GM18517 (cell line): Measurements from ENCODE around the gene CPNE5.

Source experiments
- ATAC-seq: cut with Tn5 transposase; IDR thresholded peaks from one replicate; pipeline ENCODE4 v1.9.1; 2021; ENCODE audit warnings: mild to moderate bottlenecking, moderate library complexity; ENCODE audit not compliant: unreplicated experiment

Gene CPNE5

DNA sequence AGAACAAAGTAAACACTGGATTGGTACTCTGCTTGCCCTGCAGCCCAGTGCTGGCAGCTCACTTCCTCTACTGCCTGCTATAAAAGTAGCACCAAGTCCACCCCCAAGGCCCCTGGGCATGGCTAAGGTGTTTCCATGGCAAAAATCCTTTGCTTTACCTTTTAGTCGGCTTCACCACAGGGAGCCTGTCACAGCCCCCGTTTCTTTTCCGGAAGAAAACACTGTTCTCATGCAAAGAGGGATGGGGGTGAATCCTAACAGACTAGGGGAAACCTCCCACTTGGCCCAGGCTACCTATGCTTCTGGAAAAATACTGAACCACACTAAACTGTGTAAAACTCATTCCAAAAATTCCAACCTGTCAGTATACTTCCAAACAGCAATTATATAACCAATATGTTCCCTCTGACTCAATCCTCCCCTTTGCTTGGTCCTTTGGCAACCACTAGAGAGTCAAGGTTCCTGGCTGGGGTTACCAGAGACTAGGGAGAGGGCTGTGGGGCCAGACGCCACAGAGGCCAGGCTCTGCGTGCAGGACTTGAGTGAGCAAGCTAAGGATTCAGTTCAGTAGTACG, 19.2 kb upstream of the CPNE5 start:
- ATAC-seq: no peak

DNA sequence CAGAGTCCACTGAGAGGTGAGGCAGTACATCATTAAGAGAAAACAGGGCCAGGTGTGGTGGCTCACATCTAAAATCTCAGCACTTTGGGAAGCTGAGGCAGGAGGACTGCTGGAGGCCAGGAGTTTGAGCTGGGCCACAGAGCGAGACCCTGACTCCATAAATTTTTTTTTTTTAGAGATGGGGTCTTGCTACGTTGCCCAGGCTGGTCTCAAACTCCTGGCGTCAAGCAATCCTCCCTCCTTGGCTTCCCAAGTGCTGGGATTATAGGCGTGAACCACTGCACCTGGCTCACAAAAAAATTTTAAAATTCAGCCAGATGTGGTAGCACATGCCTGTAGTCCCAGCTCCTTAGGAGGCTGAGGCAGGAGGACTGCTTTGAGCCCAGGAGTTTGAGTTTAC, 18.1 kb upstream of the CPNE5 start:
- no peak for ATAC-seq

DNA sequence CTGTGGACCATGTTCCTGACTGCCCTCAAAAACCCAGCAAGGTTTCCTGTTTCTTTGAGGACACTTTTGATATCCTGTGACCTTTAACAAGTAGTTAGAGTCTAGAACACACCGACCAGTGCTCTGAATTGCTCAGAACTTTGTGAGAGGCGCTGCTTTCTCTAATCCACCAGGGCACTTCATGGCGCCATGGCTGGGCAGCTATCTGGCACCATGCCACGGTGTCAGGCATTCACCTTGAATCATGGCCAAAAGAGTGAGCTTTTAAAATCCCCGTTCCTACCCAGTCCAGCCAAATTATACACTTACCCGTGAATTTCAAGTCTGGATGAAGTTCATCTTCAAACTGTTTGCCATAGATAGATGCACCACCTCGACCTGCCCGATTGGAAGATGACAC, 17.0 kb upstream of the CPNE5 start:
- ATAC-seq: no peak

DNA sequence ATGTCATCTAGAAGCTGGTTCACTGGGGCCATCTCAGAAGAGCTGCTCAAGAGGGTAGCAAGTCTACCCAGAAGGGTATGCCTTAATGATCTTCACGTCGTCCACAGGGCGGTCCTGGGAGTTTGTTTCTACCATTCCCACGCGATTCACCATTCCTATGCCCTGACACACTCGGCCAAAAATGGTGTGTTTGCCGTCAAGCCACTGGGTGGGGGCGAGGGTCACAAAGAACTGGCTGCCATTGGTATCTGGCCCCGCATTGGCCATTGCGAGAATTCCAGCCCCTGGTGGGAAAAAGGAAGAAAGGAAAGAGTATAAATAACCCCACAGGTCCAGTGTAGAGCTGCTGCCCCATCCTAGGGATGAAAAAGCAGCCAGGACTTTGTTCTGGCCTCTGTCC, 16.5 kb upstream of the CPNE5 start:
- ATAC-seq: no peak

DNA sequence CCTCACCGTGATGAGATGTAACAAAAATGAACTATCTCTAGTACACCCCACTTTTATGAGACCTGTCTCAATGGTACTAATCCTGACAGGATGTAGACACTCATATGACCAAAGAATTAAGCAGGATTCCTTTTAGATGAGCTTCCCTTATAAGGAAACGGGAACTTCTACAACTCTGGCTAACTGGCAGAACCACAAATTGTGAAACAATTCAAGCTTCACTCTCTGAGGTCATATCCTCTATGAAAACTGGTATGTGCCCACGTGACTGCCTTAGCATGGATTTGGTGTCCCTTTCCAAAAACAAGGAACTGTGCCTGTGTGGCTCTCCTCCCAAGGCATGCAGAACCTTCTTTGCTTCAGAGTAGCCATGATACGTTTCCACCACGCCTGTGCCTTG, 14.1 kb upstream of the CPNE5 start:
- ATAC-seq: no peak

DNA sequence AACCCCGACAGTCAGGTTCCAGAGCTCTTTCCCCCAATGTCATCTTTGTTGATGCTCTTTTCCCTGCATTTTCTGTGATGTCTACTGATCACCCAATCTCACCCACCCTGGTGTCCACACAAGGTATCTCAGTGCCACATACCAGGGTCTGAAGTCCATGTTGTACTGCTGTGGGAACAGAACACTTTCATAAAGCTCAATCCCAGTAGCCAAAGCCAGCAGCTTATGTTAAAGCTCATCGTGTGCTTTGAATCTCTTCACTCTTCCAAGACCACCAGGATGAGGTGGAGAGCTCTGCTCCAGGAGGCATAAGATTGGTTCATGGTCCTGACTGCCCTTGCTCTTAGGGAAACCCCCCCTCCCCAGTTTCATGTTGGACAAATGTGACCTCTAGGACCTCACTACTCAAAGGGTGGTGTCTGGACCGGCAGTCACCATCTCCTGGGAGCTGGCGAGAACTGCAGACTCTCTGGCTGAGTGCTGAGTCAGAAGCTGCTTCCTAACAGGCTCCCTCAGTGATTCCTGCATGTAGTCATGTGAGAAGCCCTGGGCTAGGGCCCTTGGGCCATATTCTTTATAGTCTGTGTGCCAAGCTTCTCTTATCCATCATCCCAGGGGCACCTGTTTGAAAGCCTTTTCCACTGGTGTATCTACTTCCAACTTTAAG, 13.4 kb upstream of the CPNE5 start:
- no peak for ATAC-seq

DNA sequence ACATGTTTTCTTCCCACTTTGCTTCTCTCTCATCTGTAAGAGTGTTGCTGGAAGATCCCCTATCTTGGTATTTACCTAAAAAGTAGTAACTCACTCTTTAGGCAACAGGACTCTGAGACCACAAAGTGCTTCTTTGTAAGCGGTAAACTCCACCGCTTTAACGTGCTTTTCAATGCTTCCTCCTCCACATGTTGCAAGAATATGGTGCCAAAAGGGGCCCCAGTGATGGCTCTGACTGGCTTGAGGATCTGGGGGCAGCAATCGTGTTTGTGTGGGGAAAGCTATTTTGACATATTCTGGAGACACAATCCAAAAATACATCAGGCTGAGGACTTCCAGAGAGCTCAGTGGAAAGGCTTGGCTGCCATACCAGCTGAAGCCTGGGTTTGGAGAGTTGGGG, 12.4 kb upstream of the CPNE5 start:
- ATAC-seq: no peak

DNA sequence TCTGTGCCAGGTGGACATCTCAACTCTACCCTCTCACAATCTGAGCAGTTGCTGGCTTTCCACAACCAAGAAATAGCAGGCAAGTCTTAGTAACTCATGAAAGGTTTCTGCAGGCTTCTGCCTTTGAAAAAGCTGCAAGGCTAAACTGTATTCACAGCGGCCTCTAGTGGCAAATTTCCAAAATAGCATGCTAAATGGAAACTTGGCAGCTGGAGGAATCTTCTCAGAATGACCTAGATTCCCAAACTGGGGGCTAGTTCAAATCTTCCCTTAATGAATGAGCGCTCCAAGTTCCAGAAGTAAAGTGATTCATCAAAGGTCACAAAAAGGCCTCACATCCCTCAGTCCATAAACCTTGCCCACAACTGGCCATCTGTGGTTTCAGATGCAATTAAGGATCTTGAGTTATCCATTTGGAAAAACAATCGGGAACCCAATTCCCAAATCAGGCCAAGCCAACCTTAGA, 11.9 kb upstream of the CPNE5 start:
- ATAC-seq: no peak

DNA sequence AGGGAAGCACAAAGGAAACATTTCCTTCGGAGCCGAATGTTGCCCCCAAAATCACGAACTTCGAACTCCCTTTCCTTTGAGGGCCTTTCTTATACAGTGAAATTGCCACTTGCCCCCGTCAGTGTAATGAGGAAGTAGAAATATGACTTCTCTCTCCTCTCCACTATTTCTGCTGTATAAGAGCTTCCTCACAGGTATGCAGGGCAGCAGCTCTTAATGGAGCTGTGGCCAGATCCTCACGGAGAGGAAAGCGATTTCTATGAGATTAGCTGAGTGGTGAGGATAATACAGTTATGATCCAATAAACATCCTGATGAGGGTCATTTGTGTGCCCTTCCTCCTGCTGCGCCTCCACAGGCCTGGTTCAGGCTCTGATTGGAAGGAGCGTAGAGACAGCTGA, 10.8 kb upstream of the CPNE5 start:
- ATAC-seq: no peak

DNA sequence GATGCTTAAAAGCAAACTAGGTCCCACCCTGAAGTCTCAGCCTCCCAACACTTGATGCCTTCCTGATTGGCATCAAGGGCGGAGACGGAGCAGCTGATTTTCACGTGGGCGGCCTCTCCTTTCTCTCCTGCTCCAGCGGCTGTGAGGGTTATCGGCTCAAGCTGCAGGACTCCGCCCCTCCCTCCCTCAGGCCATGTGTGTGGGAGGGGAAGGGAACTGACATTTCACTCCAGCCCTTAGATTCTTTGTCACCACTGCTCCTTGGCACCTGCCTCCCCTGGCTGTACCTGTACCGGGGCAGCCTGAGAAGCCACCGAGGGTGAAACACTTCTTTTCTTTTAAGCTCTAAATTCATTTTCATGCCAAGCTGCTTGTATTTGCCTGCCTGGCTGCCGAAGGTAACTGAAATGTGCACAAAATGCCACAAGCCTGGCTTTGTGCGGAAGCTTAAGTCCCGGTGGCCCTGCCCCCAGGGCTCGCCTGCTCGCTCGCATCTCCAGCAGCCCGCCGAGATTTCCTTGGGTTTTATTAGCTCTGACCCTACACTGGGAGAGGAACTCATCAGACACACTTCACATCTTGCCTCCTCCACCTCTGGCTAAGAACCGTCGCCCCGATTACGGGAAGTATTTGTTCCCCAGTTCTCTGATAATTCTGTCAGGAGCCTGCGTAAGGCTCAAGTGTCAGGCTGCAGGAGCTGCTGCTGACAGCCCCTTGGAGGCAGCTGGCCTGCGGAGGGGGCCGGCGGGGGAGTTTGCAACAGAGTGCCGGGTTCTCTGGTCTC, 9.6 kb upstream of the CPNE5 start:
- no peak for ATAC-seq

DNA sequence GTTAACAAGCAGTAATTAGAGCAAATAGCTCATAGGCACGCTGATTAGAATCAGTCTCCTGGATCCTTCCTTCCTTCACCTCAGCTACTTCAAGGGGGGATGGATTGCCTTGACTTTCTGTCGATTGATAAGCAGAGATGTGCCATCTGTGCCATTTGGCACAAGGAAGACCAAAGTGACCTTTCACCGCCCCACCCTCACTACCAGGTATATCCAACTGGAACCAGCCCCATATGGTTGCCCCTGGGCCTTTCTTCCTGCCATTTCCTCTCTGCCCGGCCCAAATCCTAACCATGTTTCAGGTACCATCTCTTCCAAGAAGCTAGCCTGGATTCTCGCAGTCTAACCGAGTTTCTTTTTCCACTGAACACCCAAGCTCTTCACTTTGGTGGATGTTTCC, 8.7 kb upstream of the CPNE5 start:
- ATAC-seq: no peak

DNA sequence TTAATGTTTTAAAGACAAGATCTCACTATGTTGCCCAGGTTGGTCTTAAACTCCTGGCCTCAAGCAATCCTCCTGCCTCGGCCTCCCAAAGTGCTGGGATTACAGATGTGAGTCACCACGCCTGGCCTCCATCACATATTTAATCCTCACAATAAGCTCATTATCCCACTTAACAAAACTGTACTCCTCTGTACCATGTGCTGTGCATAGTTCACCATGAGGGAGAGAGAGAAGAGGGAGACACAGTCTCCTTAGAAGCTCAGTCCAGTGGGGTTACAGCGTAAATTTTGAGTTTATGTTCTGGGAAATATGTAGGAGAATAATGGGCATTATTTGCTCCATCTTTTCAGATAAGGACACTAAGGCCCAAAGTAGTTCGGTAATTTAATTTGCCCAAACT, 7.9 kb upstream of the CPNE5 start:
- ATAC-seq: no peak

DNA sequence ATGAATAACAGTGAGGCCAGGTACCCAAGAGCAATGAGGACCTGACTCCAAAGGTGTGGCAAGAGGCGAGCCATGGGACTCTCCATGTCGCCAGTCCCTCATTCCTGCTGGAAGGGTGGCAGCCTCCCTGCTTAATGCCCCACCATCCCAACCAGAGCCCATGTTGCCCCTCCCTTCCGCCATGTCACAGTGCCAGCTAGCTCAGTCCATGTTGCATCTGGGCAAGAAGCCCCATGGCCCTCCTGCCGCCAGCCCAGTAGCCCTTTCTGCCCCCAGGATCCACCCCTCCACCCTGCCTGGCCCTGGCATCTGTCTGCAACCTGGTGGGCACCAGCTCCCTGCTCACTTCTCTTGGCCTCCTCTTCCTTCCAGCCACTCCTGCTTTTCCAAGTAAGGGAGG, 6.0 kb upstream of the CPNE5 start:
- ATAC-seq: no peak

DNA sequence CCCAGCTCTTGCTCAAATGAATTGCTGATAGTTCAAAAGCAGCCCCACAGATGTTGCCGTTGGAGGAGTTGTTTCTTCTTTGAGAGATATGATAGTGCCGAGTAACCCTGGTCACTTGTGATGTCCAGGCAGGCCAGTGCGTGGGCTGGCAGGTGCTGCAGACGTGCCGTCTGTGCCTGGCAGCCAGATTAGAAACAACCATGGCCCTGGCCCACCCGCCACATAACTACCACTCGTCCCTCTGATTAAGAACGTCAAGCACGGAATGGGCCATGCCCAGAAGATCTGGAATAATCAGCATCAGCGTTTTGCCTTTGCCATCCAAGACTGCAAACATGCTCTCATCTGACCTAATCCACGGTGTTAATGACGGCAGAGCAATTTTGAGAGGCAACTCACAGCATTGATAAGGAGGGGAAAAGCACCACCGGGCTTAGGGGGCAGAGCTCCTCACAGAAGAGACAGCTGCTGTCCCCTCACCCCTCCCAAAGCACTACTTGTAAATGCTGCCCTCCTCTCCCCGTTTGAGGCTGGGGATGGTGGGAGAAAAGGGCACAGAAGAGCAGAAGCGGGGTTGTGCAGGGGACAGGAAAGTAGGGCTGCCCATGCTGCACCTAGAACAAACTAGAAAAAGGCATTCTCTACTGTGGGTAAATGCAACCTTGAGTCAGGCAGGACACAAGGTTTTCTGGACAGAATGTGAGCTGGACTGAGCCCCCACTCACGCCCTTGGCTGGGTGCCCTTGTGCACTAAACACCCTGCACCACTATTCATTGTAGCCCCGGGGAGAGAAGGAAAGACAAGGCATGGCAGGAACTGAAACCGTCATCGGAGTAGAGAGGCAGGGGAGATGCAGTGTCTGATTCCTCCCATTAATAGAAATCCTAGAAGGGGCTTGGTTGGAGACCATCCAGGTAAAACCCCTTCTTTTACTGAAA, 5.3 kb upstream of the CPNE5 start:
- no peak for ATAC-seq

DNA sequence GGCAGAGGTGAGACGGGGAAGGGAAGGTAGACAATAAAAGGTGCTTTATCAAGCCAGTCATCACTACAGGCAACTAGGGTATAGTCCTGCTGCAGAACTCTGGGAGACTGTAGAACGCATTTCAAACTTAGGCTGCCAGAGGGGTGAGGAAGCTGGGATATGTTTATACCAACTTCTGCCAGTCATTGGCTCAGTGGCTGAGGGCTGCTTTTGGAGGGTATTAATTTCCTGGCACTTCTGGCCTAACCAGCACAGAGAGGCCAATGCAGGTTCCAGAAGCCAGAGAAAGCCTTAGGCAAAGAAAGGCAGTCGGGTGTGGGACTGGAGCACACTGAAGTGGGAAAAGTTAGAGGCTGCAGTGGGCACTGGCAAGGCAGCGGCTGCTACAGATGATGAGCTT, 3.9 kb upstream of the CPNE5 start:
- no peak for ATAC-seq

DNA sequence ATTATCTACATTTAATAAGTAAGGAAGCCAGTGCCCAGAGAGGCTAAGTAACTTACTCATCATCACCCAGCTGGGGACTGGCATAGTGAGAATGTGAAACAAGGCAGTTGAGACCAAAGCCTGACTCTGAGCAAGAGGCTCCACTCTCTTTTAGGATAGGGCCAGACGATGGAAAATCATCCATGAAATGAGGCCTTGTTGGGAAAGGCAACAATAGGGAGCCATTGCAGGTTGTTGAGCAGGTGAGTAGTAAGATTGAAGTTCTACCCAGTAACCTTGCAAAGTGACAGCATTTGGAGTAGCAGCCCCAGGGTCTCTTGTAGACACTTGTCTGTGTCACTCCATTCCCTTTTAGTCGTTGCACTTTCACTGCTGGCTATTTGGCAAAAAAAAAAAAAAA, 2.5 kb upstream of the CPNE5 start:
- no peak for ATAC-seq

DNA sequence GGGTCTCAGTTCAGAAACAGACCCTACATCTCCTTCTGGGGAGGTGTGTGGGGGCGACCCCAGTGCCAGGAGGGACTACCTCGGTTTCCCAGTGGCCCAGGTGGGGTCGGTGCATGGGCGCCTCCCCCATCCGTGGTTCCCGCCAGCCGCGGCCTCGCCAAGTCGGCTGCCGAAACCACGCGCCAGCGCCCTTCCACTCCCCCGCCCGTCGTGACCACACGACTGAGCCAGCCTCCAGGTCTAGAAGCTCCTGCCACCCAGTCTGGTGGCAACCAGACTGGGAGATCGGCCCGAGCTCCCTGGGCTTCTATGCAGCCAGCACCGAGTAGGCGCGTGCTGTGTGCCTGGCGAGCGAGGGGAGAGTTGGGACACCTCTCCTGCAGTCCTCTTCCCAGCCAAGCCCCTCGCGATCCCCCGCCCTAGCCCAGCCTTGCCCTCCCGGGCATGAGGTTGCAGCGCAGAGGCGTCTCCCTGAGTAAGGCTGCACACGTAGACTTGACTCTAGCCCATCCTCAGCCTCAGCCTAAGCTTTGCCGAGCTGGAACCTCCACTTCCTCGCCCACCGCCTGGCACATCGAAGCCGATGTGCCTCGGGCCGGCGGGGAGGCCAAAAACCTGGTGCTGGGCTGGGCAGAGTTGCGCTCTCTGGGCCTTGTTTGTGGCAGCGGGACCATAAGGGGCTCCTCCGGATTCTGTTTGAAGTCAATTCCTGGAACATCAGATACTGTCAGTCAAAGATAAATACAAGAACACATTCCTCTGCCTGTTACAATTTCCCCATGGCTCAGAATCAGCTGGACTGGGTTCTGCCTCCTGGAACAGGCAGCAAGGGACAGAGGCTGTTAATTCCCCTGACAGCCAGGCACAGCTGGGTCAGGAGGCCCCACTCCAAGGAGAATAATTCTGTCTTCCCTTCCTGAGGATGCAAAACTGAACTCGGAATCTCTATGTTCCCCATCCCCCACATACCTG, 1.5 kb upstream of the CPNE5 start:
- no peak for ATAC-seq

DNA sequence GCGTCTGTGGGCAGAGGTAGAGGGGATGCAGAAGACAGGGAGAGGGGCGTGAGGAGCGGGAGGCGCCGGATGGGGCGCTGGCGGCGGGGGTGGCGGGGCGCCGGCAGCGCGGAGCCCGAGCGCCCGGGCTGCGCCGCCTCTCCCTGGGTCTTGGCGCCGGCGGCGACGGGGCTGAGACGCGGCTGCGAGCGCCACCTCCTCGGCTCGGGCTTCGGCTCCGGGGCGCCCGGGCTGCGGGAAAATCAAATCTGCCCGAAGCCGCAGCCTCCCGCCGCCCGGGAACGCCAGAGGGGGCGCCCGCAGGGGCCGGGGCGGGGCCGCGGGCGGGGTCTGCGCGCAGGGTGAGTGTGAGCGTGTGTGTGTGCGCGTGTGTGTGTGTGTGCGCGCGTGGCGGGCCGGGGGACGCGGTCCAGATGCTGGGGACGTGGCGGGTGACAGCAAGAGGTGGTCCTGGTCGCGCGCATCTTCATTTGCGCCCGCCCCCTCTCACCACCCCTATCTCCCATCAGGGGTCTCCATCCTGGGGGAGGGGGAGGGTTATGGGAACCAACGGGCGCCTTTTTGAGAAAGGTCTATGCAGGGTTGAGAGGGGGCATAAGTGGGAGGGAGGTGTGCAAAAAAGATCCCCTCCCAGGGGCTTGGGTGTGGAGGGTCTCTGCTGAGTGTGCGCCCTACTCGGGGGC, 646 bp upstream of the CPNE5 start:
- ATAC-seq: no peak

DNA sequence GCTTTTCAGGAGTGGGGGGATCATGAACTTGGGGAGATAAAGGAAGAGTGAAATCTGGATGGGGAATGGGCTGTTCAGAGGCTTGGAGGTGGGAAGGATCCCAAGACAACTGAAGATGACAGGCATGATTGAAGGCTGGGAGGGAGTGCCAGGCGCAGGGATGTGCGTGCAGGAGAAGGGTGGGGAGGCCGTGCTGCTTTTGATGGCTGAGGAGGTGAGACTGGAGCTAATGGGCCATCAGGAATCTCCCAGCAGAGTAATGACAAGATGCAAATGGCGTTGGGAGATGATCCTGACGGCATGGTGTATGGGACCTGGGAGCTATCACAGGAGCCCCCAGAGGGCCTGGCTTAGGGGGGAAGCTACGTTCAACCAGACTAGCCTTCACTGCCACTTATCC, 1.6 kb downstream of the CPNE5 start:
- no peak for ATAC-seq

DNA sequence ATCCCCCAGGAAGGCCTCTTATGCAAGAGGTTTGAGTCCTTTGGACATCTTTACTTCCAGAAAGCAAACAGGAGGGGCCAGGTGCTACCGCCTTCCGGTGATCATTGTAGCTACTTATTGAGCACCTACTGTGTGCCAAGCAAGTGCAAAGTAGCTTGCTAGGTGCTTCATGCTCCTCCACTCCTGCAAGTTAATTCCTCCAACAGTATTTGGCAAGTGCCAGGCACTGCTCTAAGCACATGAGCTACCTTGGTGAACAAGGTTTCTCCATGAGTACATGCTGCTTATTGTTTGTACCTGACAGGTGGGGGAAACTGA, 2.3 kb downstream of the CPNE5 start:
- ATAC-seq: no peak
